ENCODE data around the gene PACS2. TPM values are rescaled to one million over a fixed set of nuclear protein-coding genes. Genes with fewer than 3 reads are reported as not detected.
"Not testable (repeated sequence)": the region's sequence is repeated elsewhere in the genome, so short reads cannot be mapped to it uniquely, and the experiment has no call there.

Gene PACS2
- total RNA-seq, 1 donor from 2014 or later: 60.0 TPM

GRCh38 chr14:105329411-105330150, 15.0 kb downstream of the PACS2 start:
- Histone ChIP-seq H3K9me3 (ENCODE audit: control insufficient read depth in 3 of 3, low read length in 3 of 3) (no peaks in the 10 kb centered on the region), H3K36me3 (ENCODE audit: control insufficient read depth in 3 of 3, insufficient read depth in 3 of 3, low read length in 3 of 3) (no peaks in the 10 kb centered on the region), H3K9ac (ENCODE audit: low read depth in 1 of 3, low read length in 3 of 3) (peak overlapping the region in 1 of 3 donors; percentile 89), H3K27me3 (ENCODE audit: control insufficient read depth in 3 of 3, insufficient read depth in 3 of 3, low read length in 3 of 3) (no peaks in the 10 kb centered on the region), H3K4me3 (ENCODE audit: low read length in 3 of 3) (peak overlapping the region in 1 of 3 donors; percentile 38), H3K27ac (ENCODE audit: low read depth, low read length) (peak overlapping the region; percentile 80), H3K4me1 (ENCODE audit: control insufficient read depth in 3 of 3, insufficient read depth in 3 of 3, low read length in 3 of 3) (peaks cover 81 to 99% (median 96%) of the 10 kb centered on the region in 3 donors)

GRCh38 chr14:105330491-105330895, 15.9 kb downstream of the PACS2 start:
- no peaks in the 10 kb centered on the region for H3K27me3 ChIP-seq (ENCODE audit: control insufficient read depth in 3 of 3, insufficient read depth in 3 of 3, low read length in 3 of 3)
- H3K9me3 ChIP-seq (ENCODE audit: control insufficient read depth in 3 of 3, low read length in 3 of 3): no peaks in the 10 kb centered on the region
- peak overlapping the region in 1 of 3 donors; percentile 8 for H3K9ac ChIP-seq (ENCODE audit: low read depth in 1 of 3, low read length in 3 of 3)
- H3K4me3 ChIP-seq (ENCODE audit: low read length in 3 of 3): peak overlapping the region in 1 of 3 donors; percentile 29
- peaks cover 83 to 100% (median 95%) of the 10 kb centered on the region in 3 donors for H3K4me1 ChIP-seq (ENCODE audit: control insufficient read depth in 3 of 3, insufficient read depth in 3 of 3, low read length in 3 of 3)
- H3K36me3 ChIP-seq (ENCODE audit: control insufficient read depth in 3 of 3, insufficient read depth in 3 of 3, low read length in 3 of 3): no peaks in the 10 kb centered on the region
- H3K27ac ChIP-seq (ENCODE audit: low read depth, low read length): peak overlapping the region; percentile 25

- Histone ChIP-seq H3K4me1 (ENCODE audit: control insufficient read depth in 3 of 3, insufficient read depth in 3 of 3, low read length in 3 of 3) (peaks cover 83 to 100% (median 95%) of the 10 kb centered on the region in 3 donors), H3K27ac (ENCODE audit: low read depth, low read length) (no peak overlapping the region), H3K9me3 (ENCODE audit: control insufficient read depth in 3 of 3, low read length in 3 of 3) (no peaks in the 10 kb centered on the region), H3K9ac (ENCODE audit: low read depth in 1 of 3, low read length in 3 of 3) (peak overlapping the region in 1 of 3 donors; percentile 25), H3K27me3 (ENCODE audit: control insufficient read depth in 3 of 3, insufficient read depth in 3 of 3, low read length in 3 of 3) (no peaks in the 10 kb centered on the region), H3K4me3 (ENCODE audit: low read length in 3 of 3) (no peak overlapping the region), H3K36me3 (ENCODE audit: control insufficient read depth in 3 of 3, insufficient read depth in 3 of 3, low read length in 3 of 3) (no peaks in the 10 kb centered on the region)
These were observed 17.2 kb downstream of the PACS2 start for GRCh38 chr14:105331575-105332349.

GRCh38 chr14:105332350-105332874, 17.9 kb downstream of the PACS2 start:
- H3K9ac ChIP-seq (ENCODE audit: low read depth in 1 of 3, low read length in 3 of 3): peak overlapping the region in 1 of 3 donors; percentile 25
- H3K27ac ChIP-seq (ENCODE audit: low read depth, low read length): no peak overlapping the region

GRCh38 chr14:105333020-105333490, 18.5 kb downstream of the PACS2 start:
- Histone ChIP-seq H3K4me3 (ENCODE audit: low read length in 3 of 3) (no peak overlapping the region), H3K36me3 (ENCODE audit: control insufficient read depth in 3 of 3, insufficient read depth in 3 of 3, low read length in 3 of 3) (no peaks in the 10 kb centered on the region), H3K4me1 (ENCODE audit: control insufficient read depth in 3 of 3, insufficient read depth in 3 of 3, low read length in 3 of 3) (peaks cover 84 to 100% (median 95%) of the 10 kb centered on the region in 3 donors), H3K9ac (ENCODE audit: low read depth in 1 of 3, low read length in 3 of 3) (peak overlapping the region; percentile 20 to 74 (median 51)), H3K27ac (ENCODE audit: low read depth, low read length) (peak overlapping the region; percentile 54), H3K27me3 (ENCODE audit: control insufficient read depth in 3 of 3, insufficient read depth in 3 of 3, low read length in 3 of 3) (no peaks in the 10 kb centered on the region), H3K9me3 (ENCODE audit: control insufficient read depth in 3 of 3, low read length in 3 of 3) (no peaks in the 10 kb centered on the region)

More at GRCh38 chr14:105332350-105332874, 17.9 kb downstream of the PACS2 start:
- no peak overlapping the region for H3K4me3 ChIP-seq (ENCODE audit: low read length in 3 of 3)
- no peaks in the 10 kb centered on the region for H3K27me3 ChIP-seq (ENCODE audit: control insufficient read depth in 3 of 3, insufficient read depth in 3 of 3, low read length in 3 of 3)
- H3K36me3 ChIP-seq (ENCODE audit: control insufficient read depth in 3 of 3, insufficient read depth in 3 of 3, low read length in 3 of 3): no peaks in the 10 kb centered on the region
- H3K9me3 ChIP-seq (ENCODE audit: control insufficient read depth in 3 of 3, low read length in 3 of 3): no peaks in the 10 kb centered on the region
- peaks cover 84 to 100% (median 95%) of the 10 kb centered on the region in 3 donors for H3K4me1 ChIP-seq (ENCODE audit: control insufficient read depth in 3 of 3, insufficient read depth in 3 of 3, low read length in 3 of 3)

- Histone ChIP-seq H3K36me3 (ENCODE audit: control insufficient read depth in 3 of 3, insufficient read depth in 3 of 3, low read length in 3 of 3) (no peaks in the 10 kb centered on the region), H3K4me1 (ENCODE audit: control insufficient read depth in 3 of 3, insufficient read depth in 3 of 3, low read length in 3 of 3) (peaks cover 82 to 100% (median 95%) of the 10 kb centered on the region in 3 donors), H3K9ac (ENCODE audit: low read depth in 1 of 3, low read length in 3 of 3) (peak overlapping the region; percentile 51 to 74 (median 53))
These were observed 19.2 kb downstream of the PACS2 start for GRCh38 chr14:105333613-105334364.

GRCh38 chr14:105334383-105335230, 20.1 kb downstream of the PACS2 start:
- Histone ChIP-seq H3K27me3 (ENCODE audit: control insufficient read depth in 3 of 3, insufficient read depth in 3 of 3, low read length in 3 of 3) (no peaks in the 10 kb centered on the region), H3K27ac (ENCODE audit: low read depth, low read length) (peak overlapping the region; percentile 54), H3K9ac (ENCODE audit: low read depth in 1 of 3, low read length in 3 of 3) (peak overlapping the region; percentile 33 to 74 (median 53)), H3K9me3 (ENCODE audit: control insufficient read depth in 3 of 3, low read length in 3 of 3) (no peaks in the 10 kb centered on the region), H3K4me1 (ENCODE audit: control insufficient read depth in 3 of 3, insufficient read depth in 3 of 3, low read length in 3 of 3) (peaks cover 74 to 94% (median 90%) of the 10 kb centered on the region in 3 donors), H3K36me3 (ENCODE audit: control insufficient read depth in 3 of 3, insufficient read depth in 3 of 3, low read length in 3 of 3) (no peaks in the 10 kb centered on the region), H3K4me3 (ENCODE audit: low read length in 3 of 3) (no peak overlapping the region)

More at GRCh38 chr14:105333613-105334364, 19.2 kb downstream of the PACS2 start:
- Histone ChIP-seq H3K27me3 (ENCODE audit: control insufficient read depth in 3 of 3, insufficient read depth in 3 of 3, low read length in 3 of 3) (no peaks in the 10 kb centered on the region), H3K4me3 (ENCODE audit: low read length in 3 of 3) (no peak overlapping the region), H3K27ac (ENCODE audit: low read depth, low read length) (peak overlapping the region; percentile 54), H3K9me3 (ENCODE audit: control insufficient read depth in 3 of 3, low read length in 3 of 3) (no peaks in the 10 kb centered on the region)

- not testable (repeated sequence) for H3K27me3 ChIP-seq (ENCODE audit: control insufficient read depth in 3 of 3, insufficient read depth in 3 of 3, low read length in 3 of 3); H3K9me3 ChIP-seq (ENCODE audit: control insufficient read depth in 3 of 3, low read length in 3 of 3); H3K36me3 ChIP-seq (ENCODE audit: control insufficient read depth in 3 of 3, insufficient read depth in 3 of 3, low read length in 3 of 3)
- Histone ChIP-seq H3K4me3 (ENCODE audit: low read length in 3 of 3) (peak overlapping the region in 1 of 3 donors; percentile 45), H3K9ac (ENCODE audit: low read depth in 1 of 3, low read length in 3 of 3) (peak overlapping the region in 2 of 3 donors; percentile 7 to 82), H3K27ac (ENCODE audit: low read depth, low read length) (peak overlapping the region; percentile 19), H3K4me1 (ENCODE audit: control insufficient read depth in 3 of 3, insufficient read depth in 3 of 3, low read length in 3 of 3) (peaks cover 68 to 89% (median 84%) of the 10 kb centered on the region in 3 donors)
These were observed 20.6 kb downstream of the PACS2 start for GRCh38 chr14:105335231-105335542.

Data from skeletal muscle tissue (tissue), 4 donors.